CD4-positive, alpha-beta T cell (primary cell): ENCODE data around the gene PTPRT. TPM values are rescaled to one million over a fixed set of nuclear protein-coding genes. Genes with fewer than 3 reads are reported as not detected.

Source experiments
- ATAC-seq: fragments of 200-7000 bp; cut with Tn5 transposase; one replicate; pipeline ENCODE4 v1.10.0; 2022; ENCODE audit warnings: mild to moderate bottlenecking; ENCODE audit not compliant: poor library complexity
- CTCF ChIA-PET: fragments of 350-600 bp; sonication (Branson Sonifier 250); formaldehyde crosslinking; loops from one replicate; lab custom pipeline; 2021; ENCODE audit warnings: antibody characterized with exemption, inconsistent platforms; lab: Charles Lee
- POLR2A ChIA-PET: fragments of 350-600 bp; sonication (Branson Sonifier 250); formaldehyde crosslinking; loops from one replicate; lab custom pipeline; 2021; ENCODE audit warnings: antibody characterized with exemption, inconsistent platforms; lab: Charles Lee
- DNase-seq, 14 experiments: peaks; one replicate each; pipeline ENCODE4 v3.0.0-alpha.2; 2013 to 2020; ENCODE audit warnings: mixed read lengths in 2 of 14
- H3K27ac ChIP-seq, 2 donors: one replicate each; pipeline versions ENCODE4 v1.5.1 to v1.7.0; 2013; ENCODE audit warnings: low read length in 2 of 2, low read depth in 1 of 2, mild to moderate bottlenecking in 1 of 2
- H3K27me3 ChIP-seq, 2 experiments: 1 replicate in 1 of 2; 2 replicates in 1 of 2; pipeline versions ENCODE4 v1.6.1 to v1.7.0; 2013; ENCODE audit warnings: low read length in 2 of 2, control low read depth in 1 of 2, mild to moderate bottlenecking in 1 of 2, moderate library complexity in 1 of 2; ENCODE audit not compliant: insufficient read depth in 2 of 2, control insufficient read depth in 1 of 2
- H3K36me3 ChIP-seq: one replicate; pipeline ENCODE4 v1.6.1; 2013; ENCODE audit warnings: low read length, control low read depth; ENCODE audit not compliant: insufficient read depth
- H3K4me1 ChIP-seq: one replicate; pipeline ENCODE4 v1.6.1; 2013; ENCODE audit warnings: low read length, control low read depth; ENCODE audit not compliant: insufficient read depth
- H3K4me3 ChIP-seq: one replicate; pipeline ENCODE4 v1.5.1; 2013; ENCODE audit warnings: mild to moderate bottlenecking, low read length, moderate library complexity
- H3K9me3 ChIP-seq, 2 experiments: 1 replicate in 1 of 2; 2 replicates in 1 of 2; pipeline versions ENCODE4 v1.6.1 to v1.7.0; 2013; ENCODE audit warnings: low read length in 2 of 2, mild to moderate bottlenecking in 2 of 2, control low read depth in 1 of 2, moderate library complexity in 1 of 2; ENCODE audit not compliant: control insufficient read depth in 1 of 2, insufficient read depth in 1 of 2
- H3K27ac Mint-ChIP-seq: one replicate; pipeline ENCODE4 v1.8.0; 2020; ENCODE audit warnings: mixed read lengths
- H3K27me3 Mint-ChIP-seq: one replicate; pipeline ENCODE4 v1.8.0; 2021; ENCODE audit warnings: mixed read lengths
- H3K36me3 Mint-ChIP-seq: one replicate; pipeline ENCODE4 v1.8.0; 2021; ENCODE audit warnings: low read depth, mixed read lengths
- H3K4me1 Mint-ChIP-seq: one replicate; pipeline ENCODE4 v1.8.0; 2021; ENCODE audit warnings: low read depth, mixed read lengths
- H3K4me3 Mint-ChIP-seq: one replicate; pipeline ENCODE4 v1.8.0; 2020; ENCODE audit warnings: mild to moderate bottlenecking, mixed read lengths
- H3K9me3 Mint-ChIP-seq: one replicate; pipeline ENCODE4 v1.8.0; 2020; ENCODE audit warnings: mixed read lengths
- CTCF ChIP-seq: fragments of 200-600 bp; IDR thresholded peaks from one replicate; pipeline ENCODE4 v1.8.0; 2022; ENCODE audit warnings: antibody characterized with exemption, mild to moderate bottlenecking
- intact Hi-C, 2 experiments: fragments of 100-400 bp; cut with DNase I in 1 of 2; cut with micrococcal nuclease in 1 of 2; formaldehyde crosslinking; loops; one replicate each; pipeline versions ENCODE4 v1.15.1 to v1.9.0; 2023 to 2025; cut with DNase I, micrococcal nuclease
- total RNA-seq, 174 experiments: library from RNA in 2 of 174; stranded (reverse) in 2 of 174; gene quantifications; one replicate each; pipeline ENCODE4 v1.2.3 and lab custom pipeline; 2021 to 2026

Gene PTPRT
- total RNA-seq, 2 experiments from 2014 or later = not detected

DNA sequence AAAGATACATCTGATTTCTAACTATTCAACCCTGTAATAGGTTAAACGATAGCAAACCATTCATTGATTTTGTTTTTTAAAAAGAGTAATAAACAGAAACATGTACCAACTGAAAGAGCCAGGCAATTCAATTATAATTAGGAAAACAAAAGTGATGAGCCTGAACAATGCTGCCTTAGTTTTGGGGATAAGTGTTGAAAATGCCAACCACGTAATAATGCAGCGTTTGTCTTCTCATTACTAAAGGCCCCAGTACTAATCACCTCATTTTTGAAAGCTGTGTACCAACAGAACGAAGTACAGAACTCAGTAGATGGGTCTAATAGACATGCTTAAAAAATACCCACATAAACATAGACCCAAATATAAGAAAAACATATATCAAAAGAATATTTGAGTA lies 907.9 kb downstream of the PTPRT start:
- H3K4me3 ChIP-seq = no peak overlapping the region
- ATAC-seq (no peak), DNase-seq (no peak)
- H3K4me1 ChIP-seq = no peaks in the 10 kb centered on the region
- CTCF ChIA-PET = no interaction called here
- no peak overlapping the region for H3K27ac ChIP-seq
- no peaks in the 10 kb centered on the region for H3K36me3 Mint-ChIP-seq
- peaks cover 0 to 3% of the 10 kb centered on the region in 2 experiments for H3K9me3 ChIP-seq
- no peaks in the 10 kb centered on the region for H3K4me1 Mint-ChIP-seq
- POLR2A ChIA-PET = no interaction called here
- H3K9me3 Mint-ChIP-seq = peaks cover 4% of the 10 kb centered on the region
- intact Hi-C loops = no loop called here
- H3K4me3 Mint-ChIP-seq = no peak overlapping the region
- H3K27me3 ChIP-seq = no peaks in the 10 kb centered on the region
- H3K27me3 Mint-ChIP-seq = no peaks in the 10 kb centered on the region
- TF ChIP-seq CTCF = no peak
- H3K36me3 ChIP-seq = no peaks in the 10 kb centered on the region
- no peak overlapping the region for H3K27ac Mint-ChIP-seq

DNA sequence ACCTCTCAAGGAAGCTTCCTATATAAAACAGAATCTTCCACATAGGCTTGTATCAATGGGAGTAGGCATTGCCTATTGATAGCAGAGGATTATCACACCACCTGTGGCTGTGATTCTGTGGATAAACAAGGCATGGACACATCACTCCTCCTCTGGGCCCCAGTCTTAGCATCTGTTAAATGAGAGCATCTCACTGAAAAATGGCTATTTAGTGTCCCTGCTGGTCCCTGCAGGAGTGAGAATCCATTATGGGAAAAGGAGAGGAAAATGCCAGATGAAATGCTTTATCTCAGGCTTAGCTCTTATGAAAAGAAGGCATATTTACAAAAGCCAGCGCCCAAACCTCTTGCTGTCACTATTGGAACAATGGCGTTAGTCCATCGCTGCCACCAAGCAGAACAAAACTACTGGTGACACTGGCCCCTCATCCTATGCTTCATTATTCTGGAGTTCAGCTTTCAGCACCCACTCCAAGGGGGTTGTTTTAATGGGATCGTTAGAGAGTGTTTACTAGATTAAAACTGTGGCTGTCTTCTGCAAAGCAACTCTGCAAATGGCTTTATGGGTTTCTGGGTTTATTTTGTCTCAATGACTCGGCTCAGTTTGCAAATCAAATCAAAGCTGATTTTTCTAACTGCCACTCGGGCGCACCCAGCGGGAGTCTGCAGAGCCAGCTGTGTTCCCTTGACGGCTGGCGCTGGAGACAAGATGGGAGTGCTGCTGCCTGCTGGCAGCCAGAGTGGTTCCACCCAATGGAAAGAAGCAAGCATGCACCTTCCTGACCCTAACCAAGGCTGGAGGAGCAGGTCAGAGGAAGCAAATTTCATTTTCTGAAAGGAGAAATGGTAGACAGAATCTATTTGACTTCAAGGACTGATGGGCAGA lies 912.7 kb downstream of the PTPRT start:
- Mint-ChIP-seq H3K27me3 (no peaks in the 10 kb centered on the region), H3K4me1 (no peaks in the 10 kb centered on the region), H3K9me3 (no peaks in the 10 kb centered on the region), H3K36me3 (no peaks in the 10 kb centered on the region), H3K4me3 (no peak overlapping the region), H3K27ac (no peak overlapping the region)
- ATAC-seq (no peak), DNase-seq (no peak)
- Histone ChIP-seq H3K27ac (no peak overlapping the region), H3K36me3 (no peaks in the 10 kb centered on the region), H3K27me3 (no peaks in the 10 kb centered on the region), H3K9me3 (peaks cover 0 to 6% of the 10 kb centered on the region in 2 experiments), H3K4me3 (no peak overlapping the region), H3K4me1 (no peaks in the 10 kb centered on the region)
- TF ChIP-seq CTCF = no peak
- ChIA-PET POLR2A (no interaction called here), CTCF (no interaction called here)
- intact Hi-C loops = no loop called here

DNA sequence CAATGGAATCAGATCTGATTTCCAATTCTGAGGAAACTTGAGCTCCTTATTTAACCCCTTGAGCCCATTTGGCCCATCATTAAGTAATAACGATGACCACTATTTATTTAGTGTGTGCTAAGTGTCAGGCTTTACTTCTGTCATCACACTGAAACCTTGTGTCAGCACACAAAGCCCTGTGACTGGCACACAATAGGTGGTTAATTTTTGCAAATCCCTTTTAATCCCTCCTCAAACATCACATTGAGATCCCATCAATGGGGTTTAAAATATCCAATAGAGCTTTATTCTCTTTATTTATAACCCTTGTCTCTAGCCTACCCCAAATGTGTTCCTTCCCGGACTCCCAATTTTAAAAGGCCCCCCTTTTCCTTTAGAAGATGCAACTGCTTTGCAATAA lies 914.7 kb downstream of the PTPRT start:
- intact Hi-C loops = no loop called here
- no peaks in the 10 kb centered on the region for H3K4me1 ChIP-seq
- TF ChIP-seq CTCF = no peak
- no peaks in the 10 kb centered on the region for H3K27me3 ChIP-seq
- Mint-ChIP-seq H3K27me3 (no peaks in the 10 kb centered on the region), H3K27ac (no peak overlapping the region), H3K9me3 (no peaks in the 10 kb centered on the region), H3K4me3 (no peak overlapping the region), H3K4me1 (no peaks in the 10 kb centered on the region), H3K36me3 (no peaks in the 10 kb centered on the region)
- DNase-seq (no peak), ATAC-seq (no peak)
- no peak overlapping the region for H3K27ac ChIP-seq
- no peak overlapping the region for H3K4me3 ChIP-seq
- ChIA-PET POLR2A (no interaction called here), CTCF (no interaction called here)
- H3K9me3 ChIP-seq = peaks cover 0 to 6% of the 10 kb centered on the region in 2 experiments
- no peaks in the 10 kb centered on the region for H3K36me3 ChIP-seq
